WERI-Rb-1 (cell line): ENCODE measurements around the gene PTPRT.

Experiments used
- DNase-seq: peaks from one replicate; pipeline ENCODE4 v3.0.0-alpha.2; 2020
- H3K27ac ChIP-seq: fragments of 250-450 bp; sonication (Bioruptor Pico); 2 replicates; pipeline ENCODE4 v1.5.1; 2020; ENCODE audit warnings: mild to moderate bottlenecking, moderate library complexity
- H3K27me3 ChIP-seq: fragments of 250-450 bp; sonication (Bioruptor Pico); 2 replicates; pipeline ENCODE4 v1.5.1; 2021; ENCODE audit warnings: mild to moderate bottlenecking, low read depth, moderate library complexity; ENCODE audit not compliant: insufficient read depth, severe bottlenecking
- H3K36me3 ChIP-seq: fragments of 250-450 bp; sonication (Bioruptor Pico); 2 replicates; pipeline ENCODE4 v1.5.1; 2020; ENCODE audit warnings: mild to moderate bottlenecking, moderate library complexity
- H3K4me3 ChIP-seq: 2 replicates; pipeline ENCODE4 v1.5.1; 2011; ENCODE audit warnings: low read depth, mild to moderate bottlenecking, control low read depth, low read length
- H3K9me3 ChIP-seq: fragments of 250-450 bp; sonication (Bioruptor Pico); 2 replicates; pipeline ENCODE4 v1.5.1; 2021; ENCODE audit warnings: mild to moderate bottlenecking, moderate library complexity; ENCODE audit not compliant: severe bottlenecking
- CTCF ChIP-seq: IDR thresholded peaks from 2 replicates; pipeline ENCODE4 v1.5.1; 2011; ENCODE audit warnings: low read depth, mild to moderate bottlenecking, control low read depth, inconsistent platforms, low read length

PTPRT gene

GRCh38 chr20:42957018-42957703 lies 232.5 kb downstream of the PTPRT start:
- no peak for TF ChIP-seq CTCF
- H3K36me3 ChIP-seq, result no peaks in the 10 kb centered on the region
- no peak overlapping the region for H3K27ac ChIP-seq
- DNase-seq, result no peak
- H3K27me3 ChIP-seq, result no peaks in the 10 kb centered on the region
- no peak overlapping the region for H3K4me3 ChIP-seq
- no peaks in the 10 kb centered on the region for H3K9me3 ChIP-seq

- TF ChIP-seq CTCF, result no peak
- DNase-seq, result no peak
- Histone ChIP-seq H3K36me3 (no peaks in the 10 kb centered on the region), H3K27ac (no peak overlapping the region), H3K27me3 (no peaks in the 10 kb centered on the region), H3K9me3 (no peaks in the 10 kb centered on the region), H3K4me3 (no peak overlapping the region)
Observed at GRCh38 chr20:42955713-42956112, 234.0 kb downstream of the PTPRT start.

GRCh38 chr20:42954951-42955350 lies 234.8 kb downstream of the PTPRT start:
- Histone ChIP-seq H3K27ac (no peak overlapping the region), H3K4me3 (no peak overlapping the region), H3K27me3 (no peaks in the 10 kb centered on the region), H3K36me3 (no peaks in the 10 kb centered on the region), H3K9me3 (no peaks in the 10 kb centered on the region)
- DNase-seq, result no peak
- TF ChIP-seq CTCF, result no peak

- no peak for TF ChIP-seq CTCF
- no peak overlapping the region for H3K4me3 ChIP-seq
- no peak for DNase-seq
- H3K27me3 ChIP-seq, result no peaks in the 10 kb centered on the region
- no peaks in the 10 kb centered on the region for H3K36me3 ChIP-seq
- H3K9me3 ChIP-seq, result no peaks in the 10 kb centered on the region
- H3K27ac ChIP-seq, result no peak overlapping the region
Observed at GRCh38 chr20:42949950-42950349, 239.8 kb downstream of the PTPRT start.

GRCh38 chr20:42945234-42945994 lies 244.3 kb downstream of the PTPRT start:
- Histone ChIP-seq H3K4me3 (no peak overlapping the region), H3K9me3 (no peaks in the 10 kb centered on the region), H3K27me3 (no peaks in the 10 kb centered on the region), H3K36me3 (no peaks in the 10 kb centered on the region), H3K27ac (no peak overlapping the region)
- TF ChIP-seq CTCF, result no peak
- peak; percentile 63 for DNase-seq
